ENCODE data around the gene CHMP2A.

The CHMP2A gene

GRCh38 chr19:58520257-58520599 is 34.7 kb downstream of the CHMP2A start:
- CTCF ChIA-PET, result interaction anchor here (0.8 to 5.9 kb wide), 40 partner anchors 9 to 1084 kb away, joined by 3 to 60 read pairs (median 5); partner anchors contain the start of genes CHMP2A, SLC27A5, TRIM28 and UBE2M
- TF ChIP-seq CTCF (IDR thresholded peaks at IDR 0.05; ENCODE audit: control extremely low read depth, extremely low read depth, low read depth, missing control alignments), result no peak

DNA sequence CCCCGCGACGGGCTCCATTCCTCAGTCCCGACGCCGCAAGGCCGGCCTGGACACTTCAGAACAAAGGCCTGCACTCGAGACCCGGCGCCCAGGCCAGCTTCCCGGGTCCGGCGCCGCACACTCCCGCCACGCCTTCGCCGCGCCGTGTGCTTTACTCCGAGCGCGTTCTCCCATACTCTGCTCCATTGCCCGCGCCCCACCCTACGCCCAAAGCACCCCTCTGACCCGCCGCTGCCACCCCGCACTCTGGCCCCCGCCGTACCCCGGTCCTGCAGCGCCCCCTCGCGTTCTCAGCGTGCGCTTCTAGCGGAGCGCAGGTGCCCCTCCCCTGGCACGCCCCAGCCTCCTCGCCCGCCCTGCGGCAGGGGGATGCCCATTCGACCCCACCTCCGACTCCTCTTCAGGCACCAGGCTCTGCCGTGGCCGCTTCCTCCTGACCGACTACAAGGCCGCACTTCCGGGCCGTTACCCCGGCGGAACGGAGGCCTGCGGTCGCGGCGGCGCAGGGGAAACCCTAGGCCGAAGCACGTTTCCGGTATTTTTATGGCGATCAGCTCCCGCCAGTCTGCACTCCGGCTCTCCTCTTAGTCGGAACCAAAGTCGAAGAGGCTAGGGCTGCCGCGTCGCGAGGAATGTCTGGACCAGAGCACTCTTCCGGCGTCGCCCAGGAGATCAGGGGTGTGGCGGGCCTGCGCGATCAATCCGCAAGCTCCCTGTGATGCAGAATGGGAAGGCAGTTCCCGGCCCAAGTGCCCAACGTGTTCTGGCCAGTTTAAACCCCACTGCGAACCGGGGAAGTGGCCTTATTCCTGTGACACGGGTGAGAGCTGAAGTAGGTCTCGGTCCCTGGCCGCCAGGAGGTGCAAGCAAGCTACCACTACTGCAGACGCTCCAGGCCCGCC is 35.3 kb downstream of the CHMP2A start, which contains the start of gene ZBTB45:
TSS of gene ZBTB45 (minus strand) at position 456 of the 902 bp plus-strand sequence. CDS start 2,137 bp downstream, outside the sequence.
- peak; percentile 82 for TF ChIP-seq CTCF (IDR thresholded peaks at IDR 0.05; ENCODE audit: control extremely low read depth, extremely low read depth, low read depth, missing control alignments)
- CTCF ChIA-PET, result interaction anchor here (0.8 to 5.9 kb wide), 44 partner anchors 8 to 1083 kb away, joined by 3 to 60 read pairs (median 5); partner anchors contain the start of genes CHMP2A, SLC27A5, TRIM28 and UBE2M
- DNase-seq (ENCODE audit: extremely low spot score), result peak; percentile 86

More at GRCh38 chr19:58520257-58520599, 34.7 kb downstream of the CHMP2A start:
- no peak for DNase-seq (ENCODE audit: extremely low spot score)
- POLR2A ChIA-PET, result interaction anchor here (0.6 to 2.1 kb wide), 5 partner anchors 20 to 60 kb away, joined by 3 to 8 read pairs (median 4); partner anchors contain the start of gene CHMP2A

DNA sequence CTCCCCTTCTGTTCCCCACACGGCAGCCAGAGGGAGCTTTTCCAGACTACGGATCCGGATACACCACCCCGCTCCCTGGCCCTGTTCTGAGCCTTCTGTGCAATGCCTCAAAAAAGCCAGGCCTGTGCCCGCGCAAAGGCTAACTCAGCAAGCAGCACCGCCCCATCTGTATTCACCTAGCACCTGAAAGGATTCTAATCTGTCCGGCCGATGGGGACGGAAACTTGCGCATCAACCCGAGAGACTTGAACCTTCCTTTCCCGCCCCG is 35.9 kb downstream of the CHMP2A start:
- ChIA-PET POLR2A (interaction anchor here (1.1 to 2.1 kb wide), 4 partner anchors 25 to 192 kb away, joined by 3 to 8 read pairs (median 4); partner anchors contain the start of genes CHMP2A, TRIM28 and ZSCAN22), CTCF (interaction anchor here (0.7 to 5.9 kb wide), 26 partner anchors 8 to 364 kb away, joined by 3 to 60 read pairs (median 10); partner anchors contain the start of genes CHMP2A, SLC27A5, TRIM28 and UBE2M)
- DNase-seq (ENCODE audit: extremely low spot score), result peak; percentile 54
- TF ChIP-seq CTCF (IDR thresholded peaks at IDR 0.05; ENCODE audit: control extremely low read depth, extremely low read depth, low read depth, missing control alignments), result peak; percentile 56

More for the DNA sequence above, 35.3 kb downstream of the CHMP2A start, which contains the start of gene ZBTB45:
- POLR2A ChIA-PET, result interaction anchor here (0.6 to 2.1 kb wide), 6 partner anchors 20 to 61 kb away, joined by 3 to 8 read pairs (median 4); partner anchors contain the start of genes CHMP2A and TRIM28

GRCh38 chr19:58518256-58519086 is 36.4 kb downstream of the CHMP2A start:
- no peak for TF ChIP-seq CTCF (IDR thresholded peaks at IDR 0.05; ENCODE audit: control extremely low read depth, extremely low read depth, low read depth, missing control alignments)
- ChIA-PET CTCF (interaction anchor here (0.7 to 5.9 kb wide), 28 partner anchors 7 to 363 kb away, joined by 3 to 60 read pairs (median 8); partner anchors contain the start of genes CHMP2A, SLC27A5, TRIM28 and UBE2M), POLR2A (interaction anchor here (0.5 to 2.1 kb wide), 5 partner anchors 25 to 192 kb away, joined by 3 to 8 read pairs (median 4); partner anchors contain the start of genes CHMP2A, TRIM28 and ZSCAN22)
- DNase-seq (ENCODE audit: extremely low spot score), result no peak

GRCh38 chr19:58516964-58517833 is 37.7 kb downstream of the CHMP2A start:
- ChIA-PET CTCF (interaction anchor here (0.7 to 5.9 kb wide), 9 partner anchors 9 to 66 kb away, joined by 3 to 60 read pairs (median 30); partner anchors contain the start of genes CHMP2A and UBE2M), POLR2A (no interaction called here)

More at GRCh38 chr19:58516964-58517833, 37.7 kb downstream of the CHMP2A start:
- no peak for TF ChIP-seq CTCF (IDR thresholded peaks at IDR 0.05; ENCODE audit: control extremely low read depth, extremely low read depth, low read depth, missing control alignments)
- DNase-seq (ENCODE audit: extremely low spot score), result no peak
